ENCODE data around the gene CXCR6.

The CXCR6 gene

DNA sequence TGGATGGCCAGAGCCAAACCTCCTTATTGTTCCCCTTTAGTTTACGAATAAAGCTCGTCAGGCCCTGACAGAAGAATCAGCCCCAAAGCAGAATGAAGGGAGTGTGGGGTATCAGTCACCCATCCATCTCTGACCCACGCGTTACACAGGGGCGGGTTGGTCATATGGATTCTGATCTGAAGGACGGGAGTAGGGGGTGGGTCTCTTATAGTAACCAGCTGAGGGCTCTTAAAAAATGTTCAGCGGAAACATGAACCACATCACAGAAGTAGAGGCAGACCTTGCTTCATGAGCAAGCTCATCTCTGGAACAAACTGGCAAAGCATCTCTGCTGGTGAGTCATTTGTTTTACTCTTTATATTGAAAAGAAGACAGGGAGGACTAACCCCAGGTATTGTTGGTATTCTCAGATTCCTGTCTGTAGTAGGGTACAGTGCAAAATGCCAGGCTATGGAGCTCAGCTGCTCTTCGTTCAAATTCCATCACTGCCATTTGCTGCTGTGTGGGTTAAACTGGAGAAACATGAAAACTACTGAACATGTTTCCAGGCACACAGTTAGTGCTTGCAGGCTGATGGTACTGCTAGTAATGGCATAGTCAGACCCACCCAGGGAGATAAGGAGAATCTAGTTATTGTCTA, at the start of gene CXCR6:
CXCR6 (plus strand) TSS at position 258 of the 640 bp plus-strand sequence. CDS start 3,018 bp downstream, outside the sequence.
- no peak for DNase-seq

GRCh38 chr3:45894015-45894414, 49.2 kb upstream of the CXCR6 start:
- DNase-seq = no peak

DNA sequence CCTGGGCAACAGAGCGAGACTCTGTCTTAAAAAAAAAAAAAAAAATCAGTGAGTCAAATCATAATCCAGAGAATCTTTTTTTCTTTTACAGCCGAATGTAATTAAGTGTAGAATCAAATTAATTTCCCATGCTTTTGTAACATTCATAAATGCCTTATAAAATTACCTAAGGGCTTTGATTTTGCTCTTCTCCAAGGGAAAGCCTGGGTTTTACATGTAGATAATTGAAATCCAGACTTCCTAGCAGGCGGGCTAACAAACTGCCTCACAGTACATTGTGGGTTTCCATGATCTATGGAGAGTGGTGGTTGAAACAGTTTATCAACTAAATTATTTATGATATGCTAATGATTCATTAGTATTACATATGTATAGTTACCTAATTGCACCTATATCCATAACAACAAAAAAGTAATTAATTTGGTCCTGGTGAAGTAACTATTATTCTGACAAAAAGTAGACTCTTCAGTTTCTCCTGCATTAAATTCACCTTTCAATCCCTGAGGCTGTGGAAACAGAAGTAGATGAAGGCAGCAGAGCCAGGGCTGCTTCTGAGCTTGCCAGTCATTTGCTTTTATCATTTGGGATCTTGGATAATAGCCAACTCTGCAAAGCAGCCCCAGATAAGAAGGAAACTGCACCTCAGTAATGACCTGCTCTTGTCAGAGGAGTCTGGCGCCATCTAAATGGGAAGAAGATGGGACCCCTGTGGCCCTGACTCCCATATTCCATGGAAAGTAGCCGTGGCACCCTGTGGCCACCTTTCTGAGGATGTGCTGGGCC, 47.4 kb upstream of the CXCR6 start:
- no peak for DNase-seq

- no peak for DNase-seq
Measured at GRCh38 chr3:45896956-45897355, 46.3 kb upstream of the CXCR6 start.

DNA sequence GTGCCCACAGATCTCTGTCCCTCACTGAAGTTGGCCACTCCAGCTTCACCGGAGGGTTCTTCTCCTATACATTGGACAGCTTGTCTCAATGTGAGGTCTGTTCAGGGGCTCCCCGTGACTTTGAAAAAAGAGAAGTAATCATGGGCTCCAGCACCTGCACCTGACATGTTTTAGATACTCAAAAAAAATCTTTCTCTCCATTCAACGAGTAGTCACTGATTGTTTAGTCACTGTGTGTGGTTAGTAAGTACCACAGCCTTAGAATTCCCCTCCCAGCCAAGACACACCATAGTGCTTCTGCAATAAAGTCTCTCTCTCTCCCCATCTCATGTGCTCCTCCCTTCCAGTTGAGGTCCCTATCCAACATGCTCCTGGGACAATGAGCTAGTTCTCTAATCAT, 38.3 kb upstream of the CXCR6 start:
- no peak for DNase-seq

DNA sequence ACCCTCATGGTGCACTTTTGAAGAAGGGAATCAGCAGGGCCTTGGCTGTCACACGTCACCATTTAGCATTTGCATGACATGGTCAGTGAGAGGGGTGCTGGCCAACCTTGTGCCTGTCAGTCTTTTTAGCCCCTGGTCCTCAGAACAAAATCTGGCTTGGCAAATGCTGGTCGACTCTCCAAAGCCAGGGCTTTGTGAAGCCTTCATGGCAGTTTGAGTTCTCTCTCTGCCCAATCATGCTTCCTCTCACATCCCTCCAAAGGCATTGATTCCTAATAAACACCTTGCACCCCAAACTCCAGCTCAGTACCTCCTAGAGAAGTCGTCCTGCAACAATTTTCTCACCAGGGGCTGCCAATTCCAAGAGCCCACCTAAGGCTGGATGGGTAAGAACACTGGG, 37.5 kb upstream of the CXCR6 start:
- DNase-seq = no peak

DNA sequence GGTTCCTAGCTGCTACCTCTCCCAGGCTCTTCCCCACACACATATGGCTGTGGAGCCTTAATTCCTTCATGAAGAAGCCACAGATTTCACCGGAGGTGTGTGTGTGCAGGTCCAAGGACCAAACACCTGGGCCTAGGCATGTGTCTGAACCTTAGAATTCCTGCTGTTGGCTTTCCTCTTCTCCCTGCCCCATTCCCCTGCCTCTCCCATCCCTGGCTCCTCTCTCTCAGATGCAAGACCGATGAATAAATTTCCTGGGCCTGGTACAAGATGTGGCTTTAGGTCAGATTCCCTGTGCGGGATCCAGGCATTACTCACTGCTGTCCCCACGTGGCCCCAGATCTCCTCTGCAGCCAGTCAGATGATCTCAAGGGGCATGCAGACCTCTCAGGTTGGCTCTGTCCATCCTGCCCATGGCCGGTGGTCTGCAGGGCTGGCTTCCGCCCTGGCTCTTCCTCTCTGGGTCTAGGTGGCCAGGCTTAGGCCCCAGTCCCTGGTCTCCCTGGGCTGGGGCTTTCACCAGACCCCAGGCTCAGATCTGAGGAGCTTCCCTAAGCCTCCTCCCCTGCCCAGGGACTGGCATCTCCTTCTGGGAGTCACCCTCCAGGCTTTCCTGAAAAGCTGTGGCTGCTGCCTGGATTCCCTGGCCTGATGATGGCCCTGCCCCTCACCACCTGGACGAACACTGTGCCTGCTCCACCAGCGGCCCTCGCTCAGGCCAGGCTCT, 36.4 kb upstream of the CXCR6 start:
- DNase-seq = no peak

- no peak for DNase-seq
Measured at GRCh38 chr3:45907769-45908705, 35.2 kb upstream of the CXCR6 start.

DNA sequence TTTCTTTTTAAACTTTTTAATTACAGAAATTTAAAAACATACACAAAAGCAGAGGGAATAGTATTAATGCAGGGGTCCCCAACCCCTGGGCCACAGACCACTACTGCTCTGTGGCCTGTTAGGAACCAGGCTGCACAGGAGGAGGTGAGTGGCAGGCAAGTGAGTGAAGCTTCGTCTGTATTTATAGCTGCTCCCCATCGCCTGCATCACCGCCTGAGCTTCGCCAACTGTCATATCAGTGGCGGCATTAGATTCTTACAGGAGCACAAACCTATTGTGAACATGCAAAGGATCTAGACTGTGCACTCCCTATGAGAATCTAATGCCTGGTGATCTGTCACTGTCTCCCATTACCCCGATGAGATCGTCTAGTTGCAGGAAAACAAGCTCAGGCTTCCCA, 34.5 kb upstream of the CXCR6 start:
- DNase-seq = no peak

- no peak for DNase-seq
Measured at GRCh38 chr3:45909542-45909941, 33.7 kb upstream of the CXCR6 start.

DNA sequence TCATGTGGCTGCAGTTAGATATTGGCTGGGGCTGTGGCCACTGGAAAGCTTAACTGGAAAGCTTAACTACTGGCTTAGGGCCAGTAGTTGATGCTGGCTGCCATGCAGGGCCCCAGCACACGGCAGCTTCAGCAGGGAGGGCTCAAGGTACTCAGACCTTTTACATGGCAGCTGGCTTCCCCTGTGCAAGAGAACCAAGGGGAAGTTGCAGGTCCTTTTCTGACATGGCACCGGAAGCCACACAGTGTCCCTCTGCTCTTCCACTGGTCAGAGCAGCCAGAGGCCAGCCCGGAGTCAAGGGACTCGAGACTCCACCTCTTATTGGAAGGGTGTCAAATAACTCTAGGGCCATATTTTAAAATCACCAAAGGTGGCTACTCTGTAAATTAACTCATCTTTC, 32.4 kb upstream of the CXCR6 start:
- no peak for DNase-seq

DNA sequence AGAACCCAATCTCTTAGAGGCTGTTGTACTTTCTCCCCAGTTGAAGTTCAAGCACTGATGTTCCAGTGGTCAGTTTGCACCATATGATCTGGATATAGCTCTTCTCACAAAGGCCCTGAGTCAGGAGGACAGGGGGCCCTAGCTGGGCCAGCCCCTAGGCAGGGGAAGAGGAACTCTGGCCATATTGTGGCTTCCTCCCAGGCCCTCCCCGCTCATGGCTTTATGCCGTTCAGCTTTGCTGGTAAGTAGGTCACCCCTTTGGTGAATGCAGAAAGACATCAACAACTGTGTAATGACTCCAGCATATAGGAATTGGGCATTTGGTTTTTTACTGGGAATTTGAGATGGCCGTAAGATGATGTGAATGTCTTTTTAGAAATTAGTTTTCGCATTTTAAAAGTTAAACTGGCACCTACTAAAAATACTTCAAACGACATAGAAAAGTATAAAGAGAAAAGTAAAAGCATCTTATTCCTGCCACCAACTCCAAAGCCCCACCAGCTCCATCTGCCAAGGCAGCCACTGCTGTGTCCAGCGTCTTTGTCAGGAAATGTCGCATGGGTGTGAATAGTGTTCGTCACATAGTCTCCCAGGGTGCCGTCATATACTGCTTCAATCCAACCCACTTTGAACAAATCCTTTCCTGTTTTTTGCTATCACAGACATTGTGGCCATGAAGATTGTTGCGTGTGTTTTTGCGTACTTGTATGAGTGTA, 31.6 kb upstream of the CXCR6 start:
- no peak for DNase-seq

GRCh38 chr3:45912435-45912834, 30.8 kb upstream of the CXCR6 start:
- DNase-seq = no peak

DNA sequence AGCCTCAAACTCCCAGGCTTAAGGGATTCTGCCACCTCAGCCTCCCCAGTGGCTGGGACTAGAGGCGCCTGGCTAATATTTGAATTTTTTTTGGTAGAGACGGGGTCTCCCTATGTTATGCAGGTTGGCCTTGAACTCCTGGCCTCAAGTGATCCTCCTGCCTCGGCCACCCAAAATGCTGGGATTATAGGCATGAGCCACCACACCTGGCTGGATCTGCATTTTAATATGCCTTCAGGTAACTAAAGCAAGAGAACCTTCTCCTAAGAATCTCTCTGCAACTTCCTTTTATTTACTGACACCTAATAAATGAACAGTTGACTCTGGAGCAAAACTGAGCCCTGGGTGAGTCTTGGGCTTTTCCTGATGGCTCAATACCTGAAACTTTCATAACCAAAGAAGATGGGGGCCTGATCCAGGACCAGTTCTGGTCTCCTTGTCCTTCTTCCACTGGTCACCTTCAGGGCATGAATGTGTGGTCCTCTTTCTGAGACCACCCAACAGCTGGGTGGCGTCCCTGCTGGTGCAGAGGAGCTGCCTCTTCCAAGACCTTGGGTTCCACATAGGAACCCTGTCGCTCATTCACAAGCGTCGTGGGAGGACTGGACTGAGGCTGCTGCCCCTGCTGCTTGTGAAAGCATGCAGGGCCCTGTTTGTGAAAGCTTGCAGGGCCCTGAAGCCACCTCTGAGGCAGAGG, 28.8 kb upstream of the CXCR6 start:
- no peak for DNase-seq

GRCh38 chr3:45915059-45915439, 28.2 kb upstream of the CXCR6 start:
- DNase-seq = no peak

DNA sequence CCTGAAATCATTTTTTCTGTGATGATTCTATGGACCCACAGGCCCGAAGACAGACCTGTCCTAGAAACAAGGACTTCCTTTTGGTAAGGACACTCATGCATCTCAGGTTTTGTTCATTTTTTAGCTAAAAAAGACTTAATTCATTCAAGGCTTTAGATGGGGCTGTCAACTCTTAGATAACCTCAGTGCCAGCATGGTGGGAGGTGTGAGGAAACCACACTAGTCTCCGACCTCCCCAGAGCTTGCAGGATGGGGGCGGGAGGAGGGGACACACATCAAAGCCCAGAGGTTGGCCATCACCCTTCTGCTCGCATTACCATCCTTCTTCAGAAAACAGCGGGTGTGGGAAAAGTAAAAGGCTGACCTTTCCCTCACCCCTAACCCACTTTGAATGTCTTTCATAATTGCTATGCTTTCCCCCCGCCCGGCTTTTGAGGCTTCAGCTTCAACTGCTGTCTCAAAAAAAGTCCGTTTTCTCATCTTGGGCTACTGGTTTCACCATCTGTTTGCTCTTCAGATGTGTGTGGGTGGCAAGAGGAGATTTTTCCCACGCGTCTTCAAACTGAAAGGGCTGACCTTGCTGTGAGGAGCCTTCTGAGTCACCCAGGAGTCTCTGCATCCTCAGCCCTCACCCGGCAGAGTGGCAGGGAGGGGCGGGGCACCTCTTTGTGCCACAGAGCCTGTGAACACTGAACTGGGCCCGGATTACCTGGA, 27.6 kb upstream of the CXCR6 start:
- no peak for DNase-seq

GRCh38 chr3:45917146-45917898, 25.9 kb upstream of the CXCR6 start:
- no peak for DNase-seq

DNA sequence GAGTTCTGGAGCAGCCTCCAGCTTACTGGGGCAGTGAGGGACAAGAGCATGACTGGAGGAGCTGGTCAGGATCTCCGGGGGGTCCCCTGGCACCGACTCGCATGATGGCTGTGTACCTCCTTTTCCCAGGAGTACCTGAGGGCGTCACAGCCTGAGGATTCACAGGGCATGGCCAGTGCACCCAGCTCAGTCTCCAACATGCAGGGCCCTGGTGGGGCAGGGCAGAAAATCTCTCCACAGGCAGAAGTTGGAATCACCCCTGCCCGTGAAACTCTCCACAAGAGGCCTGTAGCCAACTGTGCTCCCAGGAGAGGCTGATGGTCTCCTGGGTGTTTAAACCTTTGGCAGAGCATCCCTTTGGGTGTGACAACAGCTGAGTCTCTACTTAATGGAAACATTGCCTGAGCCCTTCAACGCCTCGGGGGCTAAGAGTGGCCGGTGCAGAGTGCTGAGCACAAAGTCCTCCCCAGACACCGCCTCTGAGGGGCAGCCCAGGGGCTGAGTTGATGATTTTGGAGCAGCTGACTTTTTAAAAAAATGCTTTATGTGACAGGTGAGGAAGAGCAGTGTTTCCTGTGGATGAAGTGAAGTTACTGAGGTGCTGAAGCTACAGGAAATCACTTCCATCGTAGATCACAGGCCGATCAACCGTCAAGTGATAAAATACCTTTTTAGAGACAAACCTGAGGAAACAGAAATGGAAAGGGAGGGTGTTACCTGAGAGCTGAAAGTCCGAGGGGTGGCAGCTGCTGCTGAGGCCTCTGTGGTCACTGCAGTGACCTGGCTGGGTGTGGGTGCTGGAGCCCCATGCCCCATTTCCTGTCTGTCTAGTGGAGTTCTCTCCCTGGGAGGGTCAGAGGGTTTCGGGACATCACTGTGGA, 21.9 kb upstream of the CXCR6 start:
- DNase-seq = no peak

DNA sequence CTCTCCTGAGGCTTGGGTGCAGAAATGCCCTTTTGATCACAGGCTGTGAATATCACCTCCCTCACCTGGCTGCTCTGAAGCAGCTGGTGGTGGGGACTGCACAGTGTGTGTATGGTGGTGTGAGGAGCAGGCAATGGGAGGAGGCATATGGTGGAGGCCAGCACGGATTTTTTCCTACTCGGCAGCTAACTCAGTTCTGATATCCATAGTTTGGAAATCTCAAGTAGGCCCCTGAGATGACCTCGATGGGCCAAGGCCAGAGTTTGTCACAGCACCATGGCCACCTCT, 21.3 kb upstream of the CXCR6 start:
- no peak for DNase-seq
